NB4 (cell line): ENCODE measurements around the gene CRYBA2.

ENCODE experiments used
- CTCF ChIP-seq: IDR thresholded peaks from one replicate; pipeline ENCODE4 v1.5.1; 2012; ENCODE audit warnings: low read depth, low read length
- POLR2A ChIP-seq: IDR thresholded peaks from 2 replicates; pipeline ENCODE4 v1.6.1; 2011; ENCODE audit warnings: mild to moderate bottlenecking; ENCODE audit not compliant: insufficient read length; ENCODE audit errors: extremely low read depth

GRCh38 chr2:218988164-218988563 is 5.1 kb downstream of the CRYBA2 start:
- no peak for TF ChIP-seq CTCF
- TF ChIP-seq POLR2A = no peak
